Sigmoid colon (tissue), 7 donors: ENCODE measurements around the gene KMT2E. TPM values are rescaled to one million over a fixed set of nuclear protein-coding genes. Genes with fewer than 3 reads are reported as not detected.

ENCODE experiments used
- DNase-seq: peaks from one replicate; pipeline ENCODE4 v3.0.0-alpha.2; 2019
- H3K27ac ChIP-seq, 4 donors: fragments of 200-600 bp; sonication (generic); one replicate each; pipeline ENCODE4 v1.5.1; 2016 to 2019; ENCODE audit warnings: mild to moderate bottlenecking in 1 of 4
- H3K27me3 ChIP-seq, 3 donors: fragments of 200-600 bp; sonication (generic); one replicate each; pipeline ENCODE4 v1.5.1; 2019; ENCODE audit warnings: mild to moderate bottlenecking in 1 of 3
- H3K36me3 ChIP-seq, 4 donors: fragments of 200-600 bp; sonication (generic); one replicate each; pipeline ENCODE4 v1.5.1; 2016 to 2019
- H3K4me1 ChIP-seq, 4 donors: fragments of 200-600 bp; sonication (generic); one replicate each; pipeline ENCODE4 v1.5.1; 2017 to 2019
- H3K4me3 ChIP-seq, 4 donors: fragments of 200-600 bp; sonication (generic); one replicate each; pipeline ENCODE4 v1.5.1; 2017 to 2019; ENCODE audit warnings: mild to moderate bottlenecking in 2 of 4, moderate library complexity in 1 of 4
- H3K9me3 ChIP-seq, 4 donors: fragments of 200-600 bp in 3 of 4; sonication (generic) in 3 of 4; one replicate each; pipeline versions ENCODE4 v1.5.1 to v1.6.1; 2013 to 2019
- CTCF ChIP-seq, 4 experiments: fragments of 450-650 bp in 3 of 4; fragments of 200-600 bp in 1 of 4; IDR thresholded peaks; one replicate each; pipeline ENCODE4 v1.5.1; 2016 to 2019; ENCODE audit warnings: antibody characterized with exemption in 4 of 4, mild to moderate bottlenecking in 3 of 4, moderate library complexity in 2 of 4
- EP300 ChIP-seq, 4 donors: sonication (generic); formaldehyde crosslinking; IDR thresholded peaks; one replicate each; pipeline ENCODE4 v1.6.1; 2017; ENCODE audit warnings: antibody characterized with exemption in 4 of 4
- POLR2A ChIP-seq, 2 donors: fragments of 450-650 bp; IDR thresholded peaks; one replicate each; pipeline ENCODE4 v1.6.1; 2016; ENCODE audit warnings: antibody characterized with exemption in 2 of 2, mild to moderate bottlenecking in 2 of 2, moderate library complexity in 2 of 2
- POLR2AphosphoS5 ChIP-seq, 4 donors: sonication (generic); formaldehyde crosslinking; IDR thresholded peaks; one replicate each; pipeline ENCODE4 v1.6.1; 2017; ENCODE audit warnings: antibody characterized with exemption in 4 of 4
- WGBS, 2 donors: extraction: QIAGEN DNeasy Blood & Tissue Kit; methylation state at CpG; one replicate each; pipeline ENCODE4 v1.1.7; 2013; 5-methylcytosine and 5-hydroxymethylcytosine counted together
- intact Hi-C: fragments of 100-400 bp; cut with DNase I; formaldehyde crosslinking; loops from one replicate; pipeline ENCODE4 v1.15.1; 2023
- polyA plus RNA-seq, 3 donors: library from polyadenylated mRNA; stranded (reverse); fragments of 200-250 nt; gene quantifications; one replicate each; pipeline ENCODE4 v1.2.3, GENCODE V29; 2013
- total RNA-seq, 4 donors: library from RNA; depleted of rRNA; stranded (reverse); fragments of >200 nt; gene quantifications; one replicate each; pipeline ENCODE4 v1.1.0, GENCODE V29; 2016
- donor health status: healthy with polysubstance abuse.
- donor health status: Bipolar disorder and iron deficiency.
- donor health status: healthy.

The KMT2E gene
- total and polyA plus RNA-seq, 7 donors, result 20.6 to 109 (median 84.7) TPM

DNA sequence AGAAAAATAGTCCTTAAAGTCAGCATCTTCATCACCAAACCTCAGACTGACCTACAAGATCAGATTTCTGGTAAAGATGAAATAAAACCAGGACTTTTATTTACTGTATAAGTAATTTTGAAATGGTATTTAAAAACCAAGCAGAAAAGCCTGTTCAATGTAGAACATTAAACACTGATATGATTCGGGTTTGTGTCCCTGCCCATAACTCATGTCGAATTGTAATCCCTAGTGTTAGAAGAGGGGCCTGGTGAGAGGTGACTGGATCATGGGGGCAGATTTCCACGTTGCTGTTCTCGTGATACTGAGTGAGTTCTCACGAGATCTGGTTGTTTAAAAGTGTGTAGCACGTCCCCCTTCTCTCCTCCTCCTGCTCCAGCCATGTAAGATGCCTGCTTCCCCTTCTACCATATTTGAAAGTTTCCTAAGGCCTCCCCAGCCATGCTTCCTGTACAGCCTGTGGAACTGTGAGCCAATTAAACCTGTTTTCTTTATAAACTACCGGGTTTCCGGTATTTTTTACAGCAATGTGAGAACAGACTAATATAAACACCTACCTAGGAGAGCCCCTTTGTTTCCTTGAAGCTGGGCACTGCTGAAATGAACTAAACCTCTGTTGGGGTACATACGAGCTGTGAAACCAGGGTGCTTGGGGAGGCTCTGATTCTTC is 120.1 kb downstream of the KMT2E start:
- TF ChIP-seq EP300 (IDR thresholded peaks at IDR 0.05) (no peak), CTCF (IDR thresholded peaks at IDR 0.05) (no peak), POLR2A (IDR thresholded peaks at IDR 0.05) (no peak), POLR2AphosphoS5 (IDR thresholded peaks at IDR 0.05) (no peak)
- Histone ChIP-seq H3K9me3 (no peaks in the 10 kb centered on the region), H3K4me3 (no peak overlapping the region), H3K36me3 (peaks cover 0 to 42% (median 11%) of the 10 kb centered on the region in 4 donors), H3K27ac (no peak overlapping the region), H3K4me1 (peaks cover 0 to 5% (median 2%) of the 10 kb centered on the region in 4 donors), H3K27me3 (no peaks in the 10 kb centered on the region)
- WGBS, 2 donors, result 85 to 90% methylated on average over 9 of the region's 9 CpGs
- DNase-seq, result no peak
- intact Hi-C loops, result no loop called here

DNA sequence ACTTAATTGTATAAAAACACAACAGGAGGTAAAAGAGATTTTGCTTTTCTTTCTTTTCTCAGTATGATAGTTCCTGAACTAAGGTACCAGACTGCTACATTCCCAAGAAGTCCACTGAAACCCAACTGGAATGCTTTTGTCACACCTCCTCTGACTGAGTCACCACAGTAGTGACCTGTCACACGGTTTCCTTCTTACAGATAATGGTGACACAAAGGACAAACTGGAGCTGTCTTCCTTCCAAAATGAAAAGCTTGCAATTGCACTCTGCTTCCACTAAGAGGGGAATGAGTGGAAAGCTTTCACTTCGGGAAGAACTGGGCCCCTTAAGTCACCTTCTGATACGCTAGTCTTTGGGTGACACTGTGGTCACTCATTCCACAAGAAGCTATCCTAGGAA is 122.2 kb downstream of the KMT2E start:
- H3K4me1 ChIP-seq, result peaks cover 0 to 10% (median 3%) of the 10 kb centered on the region in 4 donors
- DNase-seq, result no peak
- 83 to 85% methylated on average over 3 of the region's 3 CpGs for WGBS, 2 donors
- no peaks in the 10 kb centered on the region for H3K9me3 ChIP-seq
- H3K36me3 ChIP-seq, result peaks cover 0 to 53% (median 11%) of the 10 kb centered on the region in 4 donors
- H3K4me3 ChIP-seq, result no peak overlapping the region
- intact Hi-C loops, result no loop called here
- TF ChIP-seq EP300 (IDR thresholded peaks at IDR 0.05) (no peak), POLR2AphosphoS5 (IDR thresholded peaks at IDR 0.05) (no peak), CTCF (IDR thresholded peaks at IDR 0.05) (no peak), POLR2A (IDR thresholded peaks at IDR 0.05) (no peak)
- no peaks in the 10 kb centered on the region for H3K27me3 ChIP-seq
- no peak overlapping the region for H3K27ac ChIP-seq

DNA sequence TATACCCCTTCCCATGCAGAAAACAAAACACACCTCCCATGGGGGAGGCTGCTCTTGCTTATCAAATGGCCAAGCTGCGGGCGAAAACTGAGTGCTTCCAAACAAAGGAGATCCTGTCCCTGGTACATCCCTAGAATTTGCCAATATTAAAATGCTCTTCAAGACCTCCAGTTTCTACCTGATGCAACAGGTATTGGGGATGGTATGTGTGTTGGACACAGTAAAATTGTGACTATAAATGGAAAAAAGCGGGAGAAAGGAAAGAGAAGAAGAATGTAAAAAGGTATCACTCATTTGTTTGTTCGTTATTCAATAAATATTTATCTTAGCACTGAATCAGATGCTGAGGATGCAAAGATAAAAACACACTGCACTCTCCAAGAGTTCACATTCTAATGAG is 123.9 kb downstream of the KMT2E start:
- TF ChIP-seq EP300 (IDR thresholded peaks at IDR 0.05) (no peak), POLR2A (IDR thresholded peaks at IDR 0.05) (no peak), CTCF (IDR thresholded peaks at IDR 0.05) (no peak), POLR2AphosphoS5 (IDR thresholded peaks at IDR 0.05) (no peak)
- intact Hi-C loops, result no loop called here

DNA sequence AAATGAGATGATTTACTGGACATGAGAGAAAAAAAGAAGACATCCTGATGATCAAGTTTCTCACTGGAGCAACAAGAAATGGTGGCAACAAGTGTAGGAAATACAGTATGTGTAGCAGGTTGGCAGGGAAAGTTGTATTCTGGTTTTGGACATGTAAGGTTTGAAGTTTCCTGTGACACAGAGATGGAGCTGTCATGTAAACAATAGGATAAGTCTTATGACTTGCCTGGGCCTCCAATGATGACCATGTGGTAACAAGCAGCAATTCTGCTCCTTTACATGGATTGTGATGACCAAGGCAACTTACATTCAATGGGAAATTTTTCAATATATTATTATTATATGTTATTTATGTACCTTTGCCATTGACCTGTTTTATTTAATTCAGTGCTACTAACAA is 125.4 kb downstream of the KMT2E start:
- Histone ChIP-seq H3K4me1 (peaks cover 0 to 10% (median 3%) of the 10 kb centered on the region in 4 donors), H3K9me3 (no peaks in the 10 kb centered on the region), H3K27me3 (no peaks in the 10 kb centered on the region), H3K27ac (no peak overlapping the region), H3K36me3 (peaks cover 0 to 53% (median 0%) of the 10 kb centered on the region in 4 donors), H3K4me3 (no peak overlapping the region)
- TF ChIP-seq POLR2A (IDR thresholded peaks at IDR 0.05), result no peak
- TF ChIP-seq EP300 (IDR thresholded peaks at IDR 0.05), result no peak
- TF ChIP-seq POLR2AphosphoS5 (IDR thresholded peaks at IDR 0.05), result no peak
- no peak for TF ChIP-seq CTCF (IDR thresholded peaks at IDR 0.05)
- intact Hi-C loops, result no loop called here
- no peak for DNase-seq

More for the DNA sequence above, 123.9 kb downstream of the KMT2E start:
- Histone ChIP-seq H3K27me3 (no peaks in the 10 kb centered on the region), H3K36me3 (peaks cover 0 to 54% (median under 1%) of the 10 kb centered on the region in 4 donors), H3K9me3 (no peaks in the 10 kb centered on the region), H3K27ac (no peak overlapping the region), H3K4me3 (no peak overlapping the region), H3K4me1 (peaks cover 0 to 11% (median 3%) of the 10 kb centered on the region in 4 donors)
- 94 to 96% methylated on average over 4 of the region's 4 CpGs for WGBS, 2 donors
- DNase-seq, result no peak
